GM12872 (cell line): ENCODE data around the gene FBRSL1.

Source experiments
- TF ChIP-seq, protein P1 (sequence below): IDR thresholded peaks from 3 replicates; pipeline ENCODE4 v1.5.1; 2011; ENCODE audit warnings: low read depth, mild to moderate bottlenecking, low read length, moderate library complexity; ENCODE audit not compliant: insufficient read depth

FBRSL1 gene

DNA sequence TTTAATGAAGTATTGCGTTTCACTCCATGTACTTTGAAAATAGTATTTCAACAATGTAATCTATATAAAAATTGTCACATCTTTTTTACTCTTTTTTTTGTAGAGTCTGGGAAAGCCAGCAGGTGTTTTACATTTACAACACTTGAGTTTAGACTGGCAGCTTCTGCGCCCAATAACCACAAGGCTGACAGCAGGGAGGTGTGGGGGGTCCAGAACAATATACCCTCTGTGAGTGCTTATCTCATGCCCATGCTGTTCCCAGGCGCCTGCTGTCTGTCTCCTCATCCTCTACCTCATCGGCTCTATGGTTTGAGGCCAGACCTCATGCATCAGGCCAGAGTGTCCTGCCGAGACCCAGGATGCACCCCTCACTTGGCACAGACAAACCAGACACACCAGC is 24.9 kb downstream of the FBRSL1 start:
- TF ChIP-seq, protein P1, sequence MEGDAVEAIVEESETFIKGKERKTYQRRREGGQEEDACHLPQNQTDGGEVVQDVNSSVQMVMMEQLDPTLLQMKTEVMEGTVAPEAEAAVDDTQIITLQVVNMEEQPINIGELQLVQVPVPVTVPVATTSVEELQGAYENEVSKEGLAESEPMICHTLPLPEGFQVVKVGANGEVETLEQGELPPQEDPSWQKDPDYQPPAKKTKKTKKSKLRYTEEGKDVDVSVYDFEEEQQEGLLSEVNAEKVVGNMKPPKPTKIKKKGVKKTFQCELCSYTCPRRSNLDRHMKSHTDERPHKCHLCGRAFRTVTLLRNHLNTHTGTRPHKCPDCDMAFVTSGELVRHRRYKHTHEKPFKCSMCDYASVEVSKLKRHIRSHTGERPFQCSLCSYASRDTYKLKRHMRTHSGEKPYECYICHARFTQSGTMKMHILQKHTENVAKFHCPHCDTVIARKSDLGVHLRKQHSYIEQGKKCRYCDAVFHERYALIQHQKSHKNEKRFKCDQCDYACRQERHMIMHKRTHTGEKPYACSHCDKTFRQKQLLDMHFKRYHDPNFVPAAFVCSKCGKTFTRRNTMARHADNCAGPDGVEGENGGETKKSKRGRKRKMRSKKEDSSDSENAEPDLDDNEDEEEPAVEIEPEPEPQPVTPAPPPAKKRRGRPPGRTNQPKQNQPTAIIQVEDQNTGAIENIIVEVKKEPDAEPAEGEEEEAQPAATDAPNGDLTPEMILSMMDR: no peak

GRCh38 chr12:132516095-132517012 is 26.4 kb downstream of the FBRSL1 start:
- TF ChIP-seq, protein P1: no peak

DNA sequence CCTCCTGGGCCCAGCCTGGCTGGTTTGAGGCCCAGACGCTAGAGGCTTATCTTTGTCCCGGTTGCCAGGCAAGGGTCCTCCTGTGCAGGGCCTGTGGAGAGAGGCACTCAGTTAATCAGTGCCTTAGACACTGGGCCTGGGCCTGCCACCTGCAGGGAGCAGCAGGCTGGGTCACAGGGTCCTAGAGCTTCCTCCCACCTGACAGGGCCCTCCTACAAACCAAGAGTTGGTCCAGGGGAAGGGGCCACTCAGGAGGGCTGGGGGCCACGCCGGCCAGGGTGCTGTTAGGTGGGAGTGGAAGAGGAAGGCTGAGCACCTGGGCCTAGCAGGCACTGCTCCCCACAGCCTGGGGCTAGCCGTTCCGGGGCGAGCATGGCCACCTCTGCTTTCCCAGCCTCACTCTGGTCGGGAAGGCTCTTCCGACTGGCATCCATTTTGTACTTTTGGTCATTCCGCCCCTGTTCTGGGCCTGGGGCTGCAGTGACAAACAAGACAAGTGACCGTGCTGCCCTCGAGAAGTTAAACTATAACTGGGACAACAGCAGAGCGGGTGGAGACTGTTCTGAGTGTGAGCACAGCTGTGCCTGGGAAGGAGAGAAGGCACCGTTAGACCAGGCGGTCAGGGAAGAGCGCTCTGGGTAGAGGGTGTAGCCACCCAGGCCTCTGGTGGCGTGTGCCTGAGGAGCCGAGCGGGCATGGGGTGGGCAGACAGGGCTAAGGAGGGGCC is 27.2 kb downstream of the FBRSL1 start:
- TF ChIP-seq, protein P1: no peak

- TF ChIP-seq, protein P1: no peak
These were observed 27.8 kb downstream of the FBRSL1 start for GRCh38 chr12:132517740-132518100.

DNA sequence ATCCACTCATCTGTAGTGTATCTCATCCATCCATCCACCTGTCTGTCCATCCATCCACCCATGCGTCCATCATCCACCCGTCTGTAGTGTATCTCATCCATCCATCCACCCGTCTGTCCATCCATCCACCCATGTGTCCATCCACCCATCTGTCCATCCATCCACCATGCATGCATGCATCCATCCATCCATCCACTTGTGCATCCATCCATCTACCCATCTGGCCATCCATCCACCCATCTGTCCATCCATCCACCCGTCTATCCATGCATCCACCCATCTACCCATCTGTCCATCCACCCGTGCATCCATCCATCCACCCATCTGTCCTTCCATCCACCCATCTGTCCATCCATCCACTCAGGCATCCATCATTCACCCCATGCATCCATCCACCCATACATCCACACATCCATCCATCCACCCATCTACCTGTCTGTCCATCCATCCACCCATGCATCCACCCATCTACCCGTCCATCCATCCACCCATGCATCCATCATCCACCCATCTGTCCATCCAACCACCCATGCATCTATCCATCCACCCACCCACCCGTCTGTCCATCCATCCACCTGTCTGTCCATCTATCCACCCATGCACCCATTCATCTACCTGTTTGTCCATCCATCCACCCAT is 28.5 kb downstream of the FBRSL1 start:
- TF ChIP-seq, protein P1: no peak

DNA sequence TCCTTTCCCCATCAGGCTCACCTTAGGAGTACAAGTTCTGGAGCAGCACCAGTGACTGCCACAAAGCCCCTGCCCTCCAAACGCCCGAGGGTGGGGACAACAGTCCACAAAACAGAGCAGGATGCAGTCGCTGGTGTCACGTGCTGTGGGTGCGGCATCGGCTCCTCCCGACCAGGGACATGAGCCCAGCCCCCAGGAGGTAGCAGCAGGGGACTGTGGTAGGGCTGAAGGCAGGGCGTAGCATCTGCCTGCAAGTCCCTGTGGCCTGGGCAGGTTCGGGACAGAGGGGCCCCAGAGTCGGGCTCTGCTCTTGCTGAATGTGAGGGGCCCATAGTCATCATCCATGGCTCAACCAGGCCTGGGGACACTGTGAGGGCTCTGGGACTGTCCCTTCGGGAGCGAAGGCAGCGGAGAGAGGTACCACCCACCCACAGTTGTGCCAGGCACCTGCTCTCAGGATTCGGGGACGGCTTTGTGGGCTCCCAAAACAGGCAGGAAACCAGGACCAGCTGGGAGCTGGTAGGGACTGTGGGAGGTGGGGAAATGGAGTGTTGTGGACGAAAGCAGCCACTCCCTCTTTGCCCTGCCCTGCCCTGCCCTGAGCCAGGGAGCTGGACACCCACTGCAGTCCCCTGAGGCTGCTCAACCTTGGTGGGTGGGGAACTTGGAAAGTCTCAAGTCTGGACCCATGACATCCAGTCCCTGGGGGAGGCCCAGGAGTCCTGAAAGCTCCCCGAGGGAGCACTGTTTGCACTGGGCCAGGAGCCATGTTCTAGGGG is 30.7 kb downstream of the FBRSL1 start:
- TF ChIP-seq, protein P1: no peak
